Endometrium (tissue), 2 donors: ENCODE data around the gene PBLD.
A peak's percentile ranks its signal among the peaks of the same experiment; 100 is the strongest.

Experiments
- FAIRE-seq: peaks from 2 replicates; lab custom pipeline; 2012; peaks lifted over from hg19 to GRCh38; lab: Jason Lieb, UNC
- donor health status: control.
- donor health status: control.

The PBLD gene

DNA sequence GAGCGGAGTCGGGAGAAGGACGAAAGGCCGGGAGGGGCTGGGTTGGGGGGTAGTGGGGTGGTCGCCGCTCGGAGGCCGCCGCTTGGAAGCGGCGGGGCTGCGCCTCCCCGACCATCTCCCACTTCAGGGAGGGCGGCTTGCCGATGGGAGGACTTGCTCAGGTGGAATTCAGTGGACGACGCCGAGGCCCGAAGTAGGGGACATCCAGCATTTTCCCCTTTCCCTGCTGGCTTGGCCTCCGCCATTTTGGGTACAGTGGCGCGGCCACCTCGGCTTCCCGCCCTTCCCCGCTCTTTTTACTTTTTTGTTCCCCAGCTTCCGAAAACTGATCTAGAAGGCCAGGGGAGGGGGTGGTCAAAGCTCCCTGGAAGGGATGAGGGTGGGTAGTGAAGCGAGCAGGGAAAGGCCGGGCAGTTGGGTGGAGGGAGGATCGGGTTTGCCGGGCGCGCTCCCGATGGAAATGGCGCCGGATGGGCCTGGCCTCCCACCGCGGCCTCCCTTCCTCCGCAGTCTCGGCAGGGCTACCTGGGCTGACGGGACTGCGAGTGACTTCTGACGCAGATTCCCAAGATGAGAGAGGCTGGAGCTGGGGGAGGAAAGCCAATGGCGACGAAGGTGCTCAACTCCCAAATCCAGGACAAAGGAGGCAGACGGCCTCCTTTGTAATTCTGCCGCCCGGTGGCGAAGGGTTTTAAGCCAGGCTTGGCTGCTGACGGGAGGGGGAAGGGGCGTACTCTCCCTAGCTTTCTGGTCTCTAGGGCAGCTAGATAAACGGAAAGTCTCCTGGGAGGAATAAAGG lies at the start of gene PBLD:
Gene PBLD (minus strand): TSS at position 670 of the 799 bp plus-strand sequence. CDS start 26,084 bp downstream, outside the sequence.
- FAIRE-seq, result no peak

DNA sequence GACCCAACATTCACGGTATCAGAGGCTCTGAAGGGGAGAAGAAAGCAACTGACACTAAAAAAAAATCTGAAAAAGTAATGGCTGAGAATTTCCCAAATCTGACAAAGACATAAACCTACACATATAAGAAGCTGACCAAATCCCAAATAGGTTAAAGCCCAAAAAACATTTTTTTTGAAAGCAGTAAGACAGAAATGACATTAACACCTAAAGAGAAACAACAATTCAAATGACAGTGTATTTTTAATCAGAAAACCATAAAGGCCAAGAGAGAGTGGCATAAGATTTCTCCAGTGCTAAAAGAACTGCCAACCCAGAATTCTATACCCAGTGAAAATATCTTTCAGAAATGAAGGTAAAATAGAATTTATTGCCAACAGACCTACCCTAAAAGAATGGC lies 38.9 kb upstream of the PBLD start:
- no peak for FAIRE-seq

DNA sequence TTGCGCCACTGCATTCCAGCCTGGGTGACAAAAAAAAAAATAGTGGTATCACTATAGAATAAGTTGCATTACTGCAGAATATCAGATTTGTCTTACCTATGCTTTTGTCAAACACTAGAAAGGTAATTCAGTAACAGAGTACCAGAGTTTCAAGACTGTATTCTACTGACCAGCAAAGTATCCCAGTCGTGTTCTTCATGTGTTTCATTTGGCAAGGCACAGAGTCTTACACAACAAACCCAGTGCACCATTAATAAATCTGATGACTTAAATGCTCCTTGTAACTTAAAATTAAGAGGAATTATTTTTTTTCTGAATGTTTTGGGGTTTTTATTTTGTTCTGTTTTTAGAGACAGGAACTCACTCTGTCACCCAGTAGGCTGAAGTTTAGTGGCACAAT lies 34.4 kb upstream of the PBLD start:
- FAIRE-seq, result no peak

DNA sequence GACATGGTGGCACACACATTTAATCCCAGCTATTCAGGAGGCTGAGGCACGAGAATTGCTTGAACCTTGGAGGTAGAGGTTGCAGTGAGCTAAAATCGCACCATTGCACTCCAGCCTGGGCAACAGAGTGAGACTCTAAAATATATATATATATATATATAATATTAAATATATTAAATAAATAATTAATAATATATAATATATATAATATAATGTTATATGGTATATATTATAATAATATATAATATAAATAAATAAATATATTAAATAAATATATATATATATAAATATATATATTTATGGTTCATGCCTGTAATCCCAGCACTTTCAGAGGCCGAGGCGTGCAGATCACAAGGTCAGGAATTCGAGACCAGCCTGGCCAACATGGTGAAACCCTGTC lies 33.9 kb upstream of the PBLD start:
- FAIRE-seq, result no peak

DNA sequence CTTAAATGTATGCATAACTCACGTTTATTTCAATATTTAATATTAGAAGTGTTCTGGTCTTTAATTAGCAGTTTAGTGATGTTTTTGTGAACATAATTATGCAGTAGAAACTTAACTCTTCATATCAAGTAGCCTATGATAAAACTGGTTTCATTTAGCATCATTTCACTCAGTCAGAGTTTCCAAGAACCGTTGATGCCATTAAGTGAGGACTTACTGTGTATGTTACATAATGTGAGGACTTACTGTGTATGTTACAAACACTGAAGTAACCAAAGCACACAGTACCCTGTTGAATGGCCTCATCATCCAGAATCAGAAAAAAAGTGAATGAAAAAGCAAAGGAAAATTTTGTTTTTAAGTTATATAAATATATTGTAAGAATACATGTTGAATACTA lies 32.9 kb upstream of the PBLD start:
- FAIRE-seq, result no peak

DNA sequence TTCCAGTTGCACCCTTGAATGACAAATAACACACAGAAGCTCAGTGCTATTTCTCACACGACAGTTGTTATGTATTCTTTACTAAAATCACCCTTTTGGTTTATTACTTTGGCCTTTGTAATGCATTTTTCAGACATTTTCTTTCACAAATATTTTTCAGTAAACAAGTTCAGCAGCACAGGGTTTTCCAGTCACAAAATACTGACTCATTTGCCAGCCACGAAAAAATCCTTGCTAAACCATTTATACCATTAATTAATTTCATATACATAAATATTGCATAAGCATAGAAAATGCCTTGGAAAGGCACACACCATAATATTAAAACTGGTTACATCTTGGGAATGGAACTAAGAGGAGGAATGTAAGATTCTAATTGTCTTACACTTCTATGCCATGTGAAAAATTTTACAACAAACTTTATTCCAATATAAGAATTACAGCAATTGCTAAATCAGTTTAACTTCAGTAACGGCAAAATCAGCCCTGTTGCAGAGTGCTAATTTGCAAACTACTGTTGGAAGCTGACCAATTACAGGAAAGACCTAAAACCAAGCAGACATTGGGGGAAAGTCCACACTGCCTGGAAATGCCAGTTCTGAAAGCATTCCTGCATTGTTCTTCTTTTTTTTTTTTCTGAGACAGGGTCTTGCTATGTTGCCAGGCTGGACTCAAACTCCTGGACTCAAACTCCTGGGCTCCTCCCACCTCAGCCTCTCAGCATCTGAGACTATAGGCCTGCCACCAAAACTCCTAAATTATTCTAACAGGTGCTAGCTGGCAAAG lies 31.6 kb upstream of the PBLD start:
- no peak for FAIRE-seq

DNA sequence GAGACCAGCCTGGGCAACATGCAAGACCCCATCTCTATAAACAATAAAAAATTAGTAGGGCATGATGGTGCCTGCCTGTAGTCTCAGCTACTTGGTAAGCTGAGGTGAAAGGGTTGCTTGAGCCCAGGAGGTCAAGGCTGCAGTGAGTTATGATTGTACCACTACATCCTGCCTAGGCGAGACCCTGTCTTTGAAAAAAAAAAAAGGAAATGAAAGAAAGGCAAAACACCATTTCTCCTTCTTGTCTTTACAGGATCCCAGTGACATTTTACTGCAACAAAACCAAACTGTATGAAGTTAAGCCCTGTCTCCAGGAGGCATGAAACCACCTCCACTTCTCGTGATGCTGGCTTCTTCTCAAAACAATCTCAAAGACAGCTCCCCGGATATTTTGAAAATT lies 29.9 kb upstream of the PBLD start:
- no peak for FAIRE-seq

DNA sequence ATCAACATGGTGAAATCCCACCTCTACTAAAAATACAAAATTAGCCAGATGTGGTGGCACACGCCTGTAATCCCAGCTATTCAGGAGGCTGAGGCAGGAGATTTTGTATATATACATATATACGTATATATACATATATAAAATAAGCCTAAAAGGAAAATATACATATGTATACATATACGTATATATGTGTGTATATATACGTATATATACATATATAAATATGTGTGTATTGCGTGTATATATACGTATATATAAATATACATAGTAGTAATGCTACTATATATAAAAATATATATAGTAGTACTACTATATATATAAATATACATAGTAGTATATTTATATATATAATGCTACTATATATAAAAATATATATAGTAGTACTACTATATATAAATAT lies 26.5 kb upstream of the PBLD start:
- FAIRE-seq, result peak; percentile 77

DNA sequence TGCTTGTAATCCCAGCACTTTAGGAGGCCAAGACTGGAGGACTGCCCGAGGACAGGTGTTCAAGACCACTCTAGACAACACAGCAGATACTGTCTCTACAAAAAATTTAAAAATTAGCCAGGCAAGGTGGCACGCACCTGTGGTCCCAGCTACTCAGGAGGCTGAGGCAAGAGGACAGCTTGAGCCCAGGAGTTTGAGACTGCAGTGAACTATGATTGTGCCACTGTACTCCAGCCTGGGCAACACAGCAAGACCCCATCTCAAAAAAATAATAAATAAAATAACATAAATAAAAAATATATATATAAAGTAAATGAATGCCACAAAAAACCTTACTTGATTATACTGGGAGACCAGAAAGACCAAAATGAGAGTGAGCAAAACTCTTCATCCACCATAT lies 20.8 kb upstream of the PBLD start:
- FAIRE-seq, result no peak

DNA sequence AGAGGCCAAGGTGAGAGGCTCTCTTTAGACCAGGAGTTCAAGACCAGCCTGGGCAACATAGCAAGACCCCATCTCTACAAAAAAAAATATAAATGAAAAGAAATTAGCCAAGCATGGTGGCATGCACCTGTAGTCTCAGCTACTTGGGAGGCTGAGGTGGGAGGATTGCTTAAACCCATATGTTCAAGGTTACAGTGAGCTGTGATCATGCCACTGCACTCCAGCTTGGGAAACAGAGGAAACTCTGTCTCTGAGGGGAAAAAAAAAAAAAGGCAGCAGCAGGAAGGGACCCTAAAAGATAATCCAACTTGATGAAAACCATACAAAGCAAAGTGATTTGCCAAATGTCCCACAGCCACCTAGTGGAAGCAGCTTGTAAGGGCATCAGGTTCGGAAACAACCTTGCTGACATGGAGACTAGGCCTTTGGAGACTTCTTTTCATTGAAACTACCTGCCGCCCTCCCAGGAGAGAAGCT lies 15.6 kb upstream of the PBLD start:
- no peak for FAIRE-seq

DNA sequence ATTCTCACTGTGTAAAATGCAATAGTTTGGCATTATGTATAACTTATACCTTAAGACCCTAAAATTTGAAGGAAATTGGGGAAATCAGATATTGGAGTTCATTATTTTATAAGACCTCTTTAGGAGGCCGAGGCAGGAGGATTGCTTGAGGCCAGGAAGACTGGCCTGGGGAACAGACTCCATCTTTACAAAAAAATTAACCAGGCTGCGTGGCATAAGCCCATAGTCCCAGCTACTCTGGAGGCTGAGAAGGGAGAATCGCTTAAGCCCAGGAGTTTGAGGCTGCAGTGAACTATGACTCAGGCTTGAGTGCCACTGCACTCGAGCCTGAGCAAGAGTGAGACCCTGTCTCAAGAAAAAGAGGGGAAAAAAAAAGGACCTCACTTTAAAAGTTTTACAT lies 14.0 kb upstream of the PBLD start:
- no peak for FAIRE-seq

DNA sequence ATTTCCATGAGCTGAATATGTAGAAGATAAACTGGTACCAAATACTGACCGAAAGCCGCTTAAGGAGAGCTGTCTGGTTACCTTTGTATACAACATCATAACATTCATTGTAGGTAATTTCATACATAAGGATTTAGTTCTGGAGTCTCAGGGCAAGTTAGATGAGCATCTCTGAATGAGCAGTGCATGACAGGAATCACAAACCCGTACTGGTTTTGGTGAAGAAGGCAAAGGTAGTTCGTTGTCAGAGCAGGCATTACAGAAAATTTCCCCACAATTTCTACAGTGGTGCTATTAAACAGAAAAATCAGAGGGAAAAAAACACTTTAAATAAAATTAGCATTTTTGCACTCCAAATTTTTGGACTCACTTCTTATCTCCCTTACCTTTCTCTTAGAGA lies 12.9 kb upstream of the PBLD start:
- no peak for FAIRE-seq

DNA sequence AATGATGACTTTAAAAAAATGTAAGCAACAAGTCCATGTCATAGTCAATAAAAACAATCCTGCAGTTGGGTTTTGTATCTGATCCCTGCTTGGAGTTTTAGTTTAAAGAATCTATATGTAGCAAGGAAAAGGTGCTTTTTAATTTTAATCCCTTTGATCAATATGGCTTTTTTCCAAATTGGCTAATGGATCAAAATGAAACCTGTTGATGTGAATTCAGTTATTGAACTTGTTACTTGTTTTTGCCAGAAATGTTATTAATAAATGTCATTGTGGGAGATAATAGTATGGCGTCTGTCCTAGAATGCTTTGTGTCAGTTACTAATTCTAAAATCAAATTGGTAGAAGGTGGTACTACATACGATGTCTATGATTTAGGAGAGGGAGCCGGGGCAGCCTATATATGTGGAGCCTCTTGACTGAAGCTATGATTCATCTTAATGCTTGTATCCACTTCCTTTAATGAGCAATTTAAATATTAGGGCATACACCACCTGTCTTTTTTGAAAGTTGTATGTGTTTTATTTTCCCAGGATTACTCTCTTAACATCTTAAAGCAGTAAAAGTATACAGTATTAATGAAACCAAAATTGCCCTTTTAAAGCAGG lies 10.3 kb upstream of the PBLD start:
- FAIRE-seq, result no peak

DNA sequence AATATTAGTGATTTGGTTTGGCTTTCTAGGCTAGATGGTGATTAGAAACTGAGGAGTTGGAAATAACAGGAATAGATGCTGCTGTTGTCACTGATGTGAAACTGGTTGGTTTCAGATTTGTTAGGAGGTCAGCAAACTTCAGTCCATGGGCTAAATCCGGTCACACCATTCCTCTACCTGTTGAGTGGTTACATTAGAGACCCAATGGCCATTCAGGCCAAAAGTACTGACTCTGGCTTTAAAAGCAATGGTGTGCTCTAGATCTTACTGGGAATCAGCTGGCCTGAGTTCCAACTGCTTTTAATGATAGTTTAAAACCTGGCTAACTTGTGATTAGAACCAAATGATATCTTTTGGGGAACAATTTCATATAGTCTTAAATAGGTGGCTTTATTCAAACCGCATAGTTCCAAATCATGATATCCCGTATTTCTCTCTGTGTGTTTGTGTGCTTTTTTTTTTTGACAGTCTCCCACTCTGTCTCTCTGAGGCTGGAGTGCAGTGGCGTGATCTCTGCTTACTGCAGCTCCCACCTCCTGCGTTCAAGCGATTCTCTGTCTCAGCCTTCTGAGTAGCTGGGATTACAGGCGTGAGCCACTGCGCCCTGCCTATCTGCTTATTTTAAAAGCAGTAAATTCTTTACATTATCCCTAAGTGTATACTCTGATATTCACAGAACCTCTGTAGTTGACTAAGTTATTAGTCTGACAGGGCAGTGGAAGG lies 7.8 kb upstream of the PBLD start:
- FAIRE-seq, result no peak

DNA sequence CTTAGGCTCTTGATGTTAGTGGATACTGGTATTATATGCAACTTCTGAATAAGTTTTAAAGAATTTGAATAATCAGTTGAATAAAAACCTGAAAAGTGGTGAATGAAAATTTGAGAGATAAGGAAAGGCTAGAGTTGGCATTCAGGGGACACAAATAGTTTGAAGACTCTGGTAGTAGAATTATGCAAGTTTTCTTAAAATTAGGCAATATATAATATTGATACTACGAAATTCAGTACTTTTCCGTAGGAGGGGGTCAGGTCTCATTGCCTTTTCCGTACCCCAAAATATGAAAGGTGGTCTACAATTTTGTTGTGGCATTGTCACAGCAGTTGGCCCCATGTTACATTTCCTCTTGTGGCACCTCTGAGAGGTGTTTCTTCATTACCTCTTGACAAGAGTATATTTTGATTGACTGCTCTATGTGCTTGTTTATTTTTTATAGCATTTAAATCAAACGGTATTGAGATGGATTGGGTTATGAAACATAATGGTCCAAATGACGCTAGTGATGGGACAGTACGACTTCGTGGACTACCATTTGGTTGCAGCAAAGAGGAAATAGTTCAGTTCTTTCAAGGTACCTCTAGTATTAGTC lies 4.1 kb upstream of the PBLD start:
- no peak for FAIRE-seq

DNA sequence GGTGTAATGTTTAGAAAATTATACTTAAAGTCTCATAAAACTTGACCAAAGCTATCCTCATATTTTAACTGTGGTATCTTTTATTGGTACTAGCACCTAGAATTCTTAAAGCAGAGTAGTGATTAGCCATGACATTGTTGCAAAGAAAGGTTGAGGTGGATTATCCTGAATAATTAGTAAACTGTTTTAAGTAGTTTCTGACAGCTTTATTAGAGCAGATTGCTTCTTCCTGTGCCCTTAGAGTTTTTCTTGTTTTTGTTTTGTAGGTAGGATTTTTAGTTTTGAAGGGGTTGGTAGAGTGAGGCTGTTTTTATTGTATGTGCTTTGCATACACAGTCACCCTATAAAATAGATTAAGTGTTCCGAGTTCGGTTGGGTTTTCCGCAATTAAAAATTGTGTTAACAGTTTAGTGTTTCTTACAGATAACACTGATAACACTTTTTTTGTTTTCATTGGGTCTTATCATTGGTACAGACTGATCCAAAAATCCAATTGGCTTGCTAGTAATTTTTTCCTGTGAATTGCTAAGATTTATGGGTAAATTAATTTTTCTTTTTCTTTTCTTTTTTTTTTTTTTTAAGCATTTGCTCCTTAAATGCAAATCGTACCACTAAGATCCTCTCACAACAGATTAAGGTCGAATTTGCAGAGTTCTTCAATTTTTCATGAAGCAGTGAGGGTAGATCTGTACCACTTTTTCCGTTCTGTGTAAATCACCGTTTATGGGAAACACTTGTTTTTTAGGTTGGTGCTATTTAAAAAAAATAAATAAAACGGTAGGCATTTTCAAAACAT lies 2.1 kb upstream of the PBLD start:
- FAIRE-seq, result peak; percentile 55

DNA sequence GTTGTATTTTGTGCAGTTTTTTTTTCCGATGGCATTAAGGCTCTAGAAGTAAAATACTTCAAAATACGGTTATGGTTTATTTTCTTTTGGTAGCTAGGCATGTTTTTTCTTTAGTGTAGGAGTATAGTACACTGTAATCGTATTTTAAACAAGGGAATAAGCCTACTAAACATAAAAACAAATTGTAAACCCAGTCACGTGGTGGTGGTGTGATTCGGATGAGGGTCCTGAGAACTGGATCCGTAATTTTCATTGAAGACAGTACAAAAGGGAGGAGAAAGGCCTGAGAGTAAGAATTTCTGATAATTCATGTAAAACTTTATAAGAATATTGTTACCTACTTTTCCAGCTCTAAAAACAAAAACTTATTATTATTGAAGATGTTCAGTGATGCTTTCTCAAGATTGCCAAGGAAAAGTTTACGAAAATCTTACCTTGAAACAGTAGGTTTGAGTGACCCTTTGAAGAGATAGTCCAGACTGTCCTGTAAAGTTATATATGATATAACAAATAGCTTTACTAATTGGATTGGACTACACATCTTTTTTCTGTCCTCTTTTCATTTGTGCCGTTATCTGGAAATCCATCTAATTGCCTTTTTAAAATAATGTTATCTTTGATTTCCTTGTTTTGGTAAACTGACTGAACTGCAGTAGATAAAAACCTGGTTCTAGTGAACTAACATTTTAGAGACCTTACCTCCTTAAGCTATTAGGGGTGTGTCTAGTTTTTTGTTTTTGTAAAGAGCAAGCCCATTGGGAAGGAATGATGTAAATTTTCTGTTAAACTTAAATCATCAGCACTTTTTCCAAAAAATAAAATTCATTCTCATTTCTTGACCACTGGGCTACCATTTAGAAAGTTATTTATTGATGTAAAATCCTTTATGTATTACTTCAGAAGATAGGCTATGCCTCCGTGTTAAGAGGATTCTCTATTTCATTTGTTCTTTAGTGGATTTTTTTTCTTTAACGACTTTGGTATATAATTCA lies 1.0 kb upstream of the PBLD start:
- no peak for FAIRE-seq

DNA sequence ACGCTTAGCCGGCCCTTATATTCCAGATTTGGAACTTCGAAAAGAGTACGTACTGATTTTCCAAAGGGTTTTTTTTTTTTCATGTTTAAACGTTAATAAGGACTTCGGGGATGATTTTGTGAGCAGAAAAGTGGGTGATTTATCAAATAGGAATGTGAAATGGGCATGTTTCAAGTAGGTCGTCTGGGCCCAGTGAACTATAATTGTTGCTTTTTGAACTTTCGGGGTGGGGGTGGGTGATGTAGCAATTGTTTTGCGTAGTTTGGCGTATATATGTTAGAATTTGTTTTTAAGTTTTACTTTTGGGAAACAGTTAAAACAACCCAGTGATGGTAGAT lies 299 bp upstream of the PBLD start:
- no peak for FAIRE-seq

DNA sequence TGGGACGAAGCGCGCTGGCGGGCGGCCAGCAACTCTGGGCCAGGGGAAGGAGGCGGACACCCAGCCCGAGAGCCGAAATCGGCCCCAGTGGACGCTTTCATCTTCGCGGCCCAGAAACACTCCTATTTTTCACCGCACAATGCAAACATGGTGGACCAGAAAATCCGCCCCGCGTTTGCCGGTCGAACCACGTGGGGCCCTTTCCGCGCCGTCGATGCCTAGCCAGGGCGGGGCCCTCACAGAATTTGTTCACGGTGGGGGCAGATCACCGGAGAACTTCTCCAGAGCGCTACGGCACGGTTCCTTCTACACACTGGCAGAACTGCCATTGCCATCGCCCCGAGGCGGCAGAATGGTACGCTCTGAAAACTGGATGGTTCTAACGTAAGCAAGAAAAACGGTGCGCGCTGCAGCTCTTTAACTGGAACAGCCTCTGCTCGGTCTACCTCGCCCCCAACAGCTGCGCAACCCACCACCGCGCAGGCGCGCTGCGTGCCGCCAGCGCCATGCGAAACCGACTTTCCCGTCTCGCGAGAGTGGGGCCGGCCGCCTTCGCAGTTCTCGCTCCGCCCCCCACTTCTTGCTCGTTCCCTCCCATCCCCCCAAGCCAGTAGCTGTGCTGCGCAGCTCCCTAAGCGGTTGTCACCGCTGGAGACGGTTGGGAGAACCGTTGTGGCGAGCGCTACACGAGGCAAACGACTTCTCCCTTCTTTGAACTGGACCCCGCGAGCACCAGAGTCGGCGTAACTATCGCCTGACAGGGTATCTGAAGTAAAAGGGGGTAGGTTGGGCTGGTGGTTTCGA lies 1.1 kb downstream of the PBLD start, which contains the start of gene HNRNPH3:
Gene HNRNPH3 (plus strand): TSS at position 610 of the 804 bp plus-strand sequence. CDS start 5,158 bp downstream, outside the sequence.
- FAIRE-seq, result no peak
